Measurements from ENCODE around the gene ULK4.

ULK4 gene

DNA sequence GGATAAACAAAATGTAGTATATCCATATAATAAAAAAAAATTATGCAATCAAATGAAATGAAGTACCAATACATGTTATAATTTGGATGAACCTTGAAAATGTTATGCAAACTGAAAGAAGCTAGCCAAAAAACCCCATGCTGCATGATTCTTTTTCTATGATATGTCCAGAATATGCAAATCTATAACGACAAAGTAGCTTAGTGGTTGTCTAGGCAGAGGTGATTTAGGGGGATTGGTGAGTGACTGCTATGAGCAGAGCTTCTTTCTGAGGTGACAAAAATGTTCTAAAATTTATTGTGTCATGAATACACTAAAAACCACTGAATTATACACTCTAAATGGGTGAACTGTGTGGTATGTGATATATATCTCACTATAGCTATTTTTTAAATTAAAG is 438.0 kb downstream of the ULK4 start:
- H3K4me3 ChIP-seq (ENCODE audit: low read length) = no peak overlapping the region
- DNase-seq (ENCODE audit: low read depth) = no peak
- TF ChIP-seq CTCF (conservative IDR thresholded peaks at IDR 0.05; ENCODE audit: low read length) = no peak

- DNase-seq (ENCODE audit: low read depth) = no peak
Observed at GRCh38 chr3:41522612-41523011, 439.3 kb downstream of the ULK4 start.

GRCh38 chr3:41521010-41521655 is 440.8 kb downstream of the ULK4 start:
- TF ChIP-seq CTCF (conservative IDR thresholded peaks at IDR 0.05; ENCODE audit: low read length) = no peak
- no peak for DNase-seq (ENCODE audit: low read depth)
- H3K4me3 ChIP-seq (ENCODE audit: low read length) = no peak overlapping the region

More at GRCh38 chr3:41522612-41523011, 439.3 kb downstream of the ULK4 start:
- H3K4me3 ChIP-seq (ENCODE audit: low read length) = no peak overlapping the region
- TF ChIP-seq CTCF (conservative IDR thresholded peaks at IDR 0.05; ENCODE audit: low read length) = no peak

- DNase-seq (ENCODE audit: low read depth) = peak; percentile 45
- no peak for TF ChIP-seq CTCF (conservative IDR thresholded peaks at IDR 0.05; ENCODE audit: low read length)
- H3K4me3 ChIP-seq (ENCODE audit: low read length) = no peak overlapping the region
Observed at GRCh38 chr3:41519746-41520145, 442.2 kb downstream of the ULK4 start.

- no peak for DNase-seq (ENCODE audit: low read depth)
- no peak for TF ChIP-seq CTCF (conservative IDR thresholded peaks at IDR 0.05; ENCODE audit: low read length)
- H3K4me3 ChIP-seq (ENCODE audit: low read length) = no peak overlapping the region
Observed at GRCh38 chr3:41518626-41519025, 443.3 kb downstream of the ULK4 start.

- DNase-seq (ENCODE audit: low read depth) = no peak
- H3K4me3 ChIP-seq (ENCODE audit: low read length) = no peak overlapping the region
- TF ChIP-seq CTCF (conservative IDR thresholded peaks at IDR 0.05; ENCODE audit: low read length) = no peak
Observed at GRCh38 chr3:41508063-41508696, 453.7 kb downstream of the ULK4 start.

All from AG10803 (cell line).